Inferior parietal cortex (tissue), 1 donor: ENCODE results near the gene SLC43A1.
A peak's percentile ranks its signal among the peaks of the same experiment; 100 is the strongest.

Source experiments
- DNase-seq: peaks from one replicate; pipeline ENCODE4 v3.0.0-alpha.2; 2016; ENCODE audit errors: extremely low spot score

SLC43A1 gene

GRCh38 chr11:57498540-57498939 is 17.0 kb downstream of the SLC43A1 start:
- DNase-seq = no peak

- no peak for DNase-seq
Observed at GRCh38 chr11:57497303-57498247, 17.9 kb downstream of the SLC43A1 start.

GRCh38 chr11:57496109-57496820 is 19.2 kb downstream of the SLC43A1 start:
- no peak for DNase-seq

- no peak for DNase-seq
Observed at GRCh38 chr11:57493507-57494503, 21.7 kb downstream of the SLC43A1 start.

- no peak for DNase-seq
Observed at GRCh38 chr11:57491371-57492061, 24.0 kb downstream of the SLC43A1 start.

- no peak for DNase-seq
Observed at GRCh38 chr11:57490456-57491248, 24.9 kb downstream of the SLC43A1 start.

- DNase-seq = no peak
Observed at GRCh38 chr11:57487920-57488659, 27.4 kb downstream of the SLC43A1 start.

GRCh38 chr11:57487021-57487778 is 28.3 kb downstream of the SLC43A1 start:
- DNase-seq = no peak

GRCh38 chr11:57485217-57485990 is 30.1 kb downstream of the SLC43A1 start:
- no peak for DNase-seq

GRCh38 chr11:57484141-57484710 is 31.3 kb downstream of the SLC43A1 start:
- DNase-seq = no peak

- no peak for DNase-seq
Observed at GRCh38 chr11:57483562-57483918, 32.0 kb downstream of the SLC43A1 start.

- DNase-seq = no peak
Observed at GRCh38 chr11:57482782-57483561, 32.5 kb downstream of the SLC43A1 start.

- DNase-seq = no peak
Observed at GRCh38 chr11:57481915-57482781, 33.4 kb downstream of the SLC43A1 start.

- DNase-seq = no peak
Observed at GRCh38 chr11:57481315-57481714, 34.2 kb downstream of the SLC43A1 start.

- DNase-seq = peak; percentile 61
Observed at GRCh38 chr11:57480409-57481137, 34.9 kb downstream of the SLC43A1 start.
